Gastrocnemius medialis (tissue), 4 donors: ENCODE results near the gene LRRC28. TPM values are rescaled to one million over a fixed set of nuclear protein-coding genes. Genes with fewer than 3 reads are reported as not detected.

ENCODE experiments used
- ATAC-seq, 2 donors: fragments of 150-250 bp; one replicate each; pipeline ENCODE4 v1.9.1; 2016
- DNase-seq, 2 donors: peaks; one replicate each; pipeline ENCODE4 v3.0.0-alpha.2; 2019
- H3K27ac ChIP-seq, 4 donors: fragments of 200-600 bp; sonication (generic); 1 replicate in 1 of 4; 2 replicates in 3 of 4; pipeline ENCODE4 v1.5.1; 2016 to 2018; ENCODE audit warnings: mild to moderate bottlenecking in 2 of 4, moderate library complexity in 1 of 4
- H3K27me3 ChIP-seq, 3 donors: fragments of 200-600 bp; sonication (generic) in 2 of 3; 1 replicate in 1 of 3; 2 replicates in 2 of 3; pipeline versions ENCODE4 v1.5.1 to v1.6.0; 2016 to 2019; ENCODE audit warnings: mild to moderate bottlenecking in 1 of 3, moderate library complexity in 1 of 3
- H3K36me3 ChIP-seq, 2 donors: fragments of 200-600 bp; sonication (generic) in 1 of 2; one replicate each; pipeline ENCODE4 v1.5.1; 2017 to 2018
- H3K4me1 ChIP-seq, 2 donors: fragments of 200-600 bp; sonication (generic) in 1 of 2; one replicate each; pipeline ENCODE4 v1.5.1; 2016 to 2017; ENCODE audit warnings: mild to moderate bottlenecking in 2 of 2
- H3K4me3 ChIP-seq, 4 donors: fragments of 200-600 bp; sonication (generic) in 3 of 4; 1 replicate in 1 of 4; 2 replicates in 3 of 4; pipeline ENCODE4 v1.5.1; 2016 to 2019; ENCODE audit warnings: mild to moderate bottlenecking in 2 of 4
- H3K9me3 ChIP-seq, 3 donors: fragments of 200-600 bp; sonication (generic) in 2 of 3; 1 replicate in 1 of 3; 2 replicates in 2 of 3; pipeline ENCODE4 v1.5.1; 2016 to 2019
- POLR2A ChIP-seq, 2 donors: fragments of 450-650 bp; IDR thresholded peaks; one replicate each; pipeline ENCODE4 v1.6.1; 2017; ENCODE audit warnings: antibody characterized with exemption in 2 of 2, mild to moderate bottlenecking in 2 of 2, moderate library complexity in 2 of 2
- in situ Hi-C, 4 donors: fragments of 200-750 bp; cut with MboI; loops; one replicate each; pipeline versions ENCODE4 v1.15.0 to v1.8.0; 2017; ENCODE audit warnings: low sequenced_read_pairs in 4 of 4
- intact Hi-C: fragments of 100-400 bp; cut with DNase I; formaldehyde crosslinking; loops from one replicate; pipeline ENCODE4 v1.15.1; 2023; ENCODE audit warnings: low total_unique reads
- total RNA-seq, 4 donors: library from RNA; depleted of rRNA; stranded (reverse); fragments of >200 nt; gene quantifications; one replicate each; pipeline versions ENCODE4 v1.1.0 to v1.2.3, GENCODE V29; 2016
- TF ChIP-seq, protein P1 (sequence below), 5 experiments: fragments of 450-650 bp in 3 of 5; fragments of 200-600 bp in 2 of 5; sonication (generic) in 2 of 5; IDR thresholded peaks in 4 of 5; conservative IDR thresholded peaks in 1 of 5; 1 replicate in 4 of 5; 2 replicates in 1 of 5; pipeline ENCODE4 v1.5.1; 2016 to 2019; ENCODE audit warnings: antibody characterized with exemption in 5 of 5, mild to moderate bottlenecking in 3 of 5, moderate library complexity in 3 of 5

LRRC28 gene
- total RNA-seq, 4 donors from 2014 or later = 22.0 to 48.5 (median 36.9) TPM

DNA sequence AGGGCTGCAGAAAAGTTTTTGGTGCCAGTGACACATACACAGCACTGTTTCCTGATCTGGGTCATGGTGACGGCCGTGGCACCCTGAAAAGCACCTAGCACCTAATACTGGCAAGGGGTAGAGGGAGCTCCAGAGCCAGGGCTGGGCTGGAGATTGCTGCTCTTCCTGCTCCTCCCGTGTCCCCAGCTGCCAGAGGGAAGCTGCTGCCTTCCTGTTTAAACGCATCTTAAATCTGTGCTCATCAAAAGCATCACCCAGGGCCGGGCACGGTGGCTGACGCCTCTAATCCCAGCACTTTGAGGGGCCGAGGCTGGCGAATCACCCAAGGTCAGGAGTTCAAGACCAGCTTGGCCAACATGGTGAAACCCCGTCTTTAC lies 157.8 kb downstream of the LRRC28 start:
- ATAC-seq = peak; percentile 74 to 91
- H3K36me3 ChIP-seq = no peaks in the 10 kb centered on the region
- peaks cover 13 to 15% of the 10 kb centered on the region in 2 donors for H3K4me1 ChIP-seq
- TF ChIP-seq, protein P1, sequence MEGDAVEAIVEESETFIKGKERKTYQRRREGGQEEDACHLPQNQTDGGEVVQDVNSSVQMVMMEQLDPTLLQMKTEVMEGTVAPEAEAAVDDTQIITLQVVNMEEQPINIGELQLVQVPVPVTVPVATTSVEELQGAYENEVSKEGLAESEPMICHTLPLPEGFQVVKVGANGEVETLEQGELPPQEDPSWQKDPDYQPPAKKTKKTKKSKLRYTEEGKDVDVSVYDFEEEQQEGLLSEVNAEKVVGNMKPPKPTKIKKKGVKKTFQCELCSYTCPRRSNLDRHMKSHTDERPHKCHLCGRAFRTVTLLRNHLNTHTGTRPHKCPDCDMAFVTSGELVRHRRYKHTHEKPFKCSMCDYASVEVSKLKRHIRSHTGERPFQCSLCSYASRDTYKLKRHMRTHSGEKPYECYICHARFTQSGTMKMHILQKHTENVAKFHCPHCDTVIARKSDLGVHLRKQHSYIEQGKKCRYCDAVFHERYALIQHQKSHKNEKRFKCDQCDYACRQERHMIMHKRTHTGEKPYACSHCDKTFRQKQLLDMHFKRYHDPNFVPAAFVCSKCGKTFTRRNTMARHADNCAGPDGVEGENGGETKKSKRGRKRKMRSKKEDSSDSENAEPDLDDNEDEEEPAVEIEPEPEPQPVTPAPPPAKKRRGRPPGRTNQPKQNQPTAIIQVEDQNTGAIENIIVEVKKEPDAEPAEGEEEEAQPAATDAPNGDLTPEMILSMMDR (IDR thresholded peaks at IDR 0.05 in 4 of 5, conservative IDR thresholded peaks at IDR 0.05 in 1 of 5) = peak; percentile 36 to 76 (median 60)
- TF ChIP-seq POLR2A (IDR thresholded peaks at IDR 0.05) = no peak
- no peaks in the 10 kb centered on the region for H3K9me3 ChIP-seq
- peak overlapping the region in 3 of 4 donors; percentile 4 to 37 (median 32) for H3K27ac ChIP-seq
- intact Hi-C loops = loop anchor here (1.0 to 10.0 kb wide), 3 partner anchors 124 to 348 kb away; no protein-coding TSS in a partner anchor
- in situ Hi-C loops = loop anchor here in 3 of 4 donors (5.0 to 25.0 kb wide), 2 partner anchors 293 to 303 kb away; no protein-coding TSS in a partner anchor
- H3K27me3 ChIP-seq = no peaks in the 10 kb centered on the region
- no peak overlapping the region for H3K4me3 ChIP-seq
- DNase-seq = peak; percentile 54 to 67

DNA sequence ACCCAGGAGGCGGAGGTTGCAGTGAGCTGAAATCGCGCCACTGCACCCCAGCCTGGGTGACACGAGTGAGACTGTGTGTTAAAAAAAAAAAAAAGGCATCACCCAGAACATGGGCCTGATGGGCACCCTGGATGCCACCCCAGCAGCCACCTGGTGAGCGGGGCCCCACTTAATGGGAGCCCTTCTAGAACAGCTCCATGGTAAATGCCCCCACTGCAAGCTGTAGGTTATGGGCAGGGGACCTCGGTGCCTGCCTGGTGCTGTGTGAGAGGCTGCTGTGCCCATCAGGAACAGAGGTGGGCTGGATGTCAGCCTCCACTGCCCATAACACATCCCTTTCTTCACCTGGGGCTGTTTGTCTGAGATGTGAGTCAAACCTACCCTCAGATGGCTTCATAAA lies 158.3 kb downstream of the LRRC28 start:
- in situ Hi-C loops (loop anchor here in 3 of 4 donors (5.0 to 25.0 kb wide), 2 partner anchors 293 to 303 kb away; no protein-coding TSS in a partner anchor), intact Hi-C loops (loop anchor here (1.0 to 10.0 kb wide), 3 partner anchors 125 to 347 kb away; no protein-coding TSS in a partner anchor)
- Histone ChIP-seq H3K27me3 (no peaks in the 10 kb centered on the region), H3K27ac (no peak overlapping the region), H3K4me1 (peaks cover 13 to 15% of the 10 kb centered on the region in 2 donors), H3K4me3 (no peak overlapping the region), H3K36me3 (no peaks in the 10 kb centered on the region), H3K9me3 (no peaks in the 10 kb centered on the region)
- no peak for TF ChIP-seq POLR2A (IDR thresholded peaks at IDR 0.05)
- TF ChIP-seq, protein P1 (IDR thresholded peaks at IDR 0.05 in 4 of 5, conservative IDR thresholded peaks at IDR 0.05 in 1 of 5) = no peak
- ATAC-seq (no peak), DNase-seq (no peak)

DNA sequence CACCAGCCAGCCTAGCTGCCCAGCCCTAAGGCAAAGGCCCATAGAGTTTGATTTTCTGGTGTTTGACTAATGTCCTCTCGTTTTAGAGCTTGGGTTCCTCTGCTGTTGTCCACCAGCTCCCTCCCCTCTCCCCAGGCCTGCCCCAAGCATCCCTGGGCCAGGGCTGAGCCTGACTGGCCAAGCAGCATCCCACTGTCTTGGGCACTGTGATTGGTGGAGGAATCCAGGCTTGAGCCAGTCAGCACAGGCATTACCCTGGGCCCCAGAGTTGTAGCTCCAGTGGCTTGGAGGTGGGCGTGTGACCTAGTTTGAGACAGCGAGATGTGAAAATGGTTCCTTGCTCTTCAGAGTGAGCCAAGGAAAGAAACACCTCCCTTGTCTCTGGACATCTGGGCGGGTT lies 159.2 kb downstream of the LRRC28 start:
- H3K27ac ChIP-seq = no peak overlapping the region
- in situ Hi-C loops (loop anchor here in 2 of 4 donors (25.0 kb wide), 1 partner anchor 302 kb away; no protein-coding TSS in a partner anchor), intact Hi-C loops (no loop called here)
- TF ChIP-seq, protein P1 (IDR thresholded peaks at IDR 0.05 in 4 of 5, conservative IDR thresholded peaks at IDR 0.05 in 1 of 5) = no peak
- no peak for TF ChIP-seq POLR2A (IDR thresholded peaks at IDR 0.05)
- ATAC-seq (no peak), DNase-seq (no peak)
- H3K36me3 ChIP-seq = no peaks in the 10 kb centered on the region
- no peaks in the 10 kb centered on the region for H3K27me3 ChIP-seq
- H3K4me3 ChIP-seq = no peak overlapping the region
- peaks cover 13 to 15% of the 10 kb centered on the region in 2 donors for H3K4me1 ChIP-seq
- no peaks in the 10 kb centered on the region for H3K9me3 ChIP-seq

DNA sequence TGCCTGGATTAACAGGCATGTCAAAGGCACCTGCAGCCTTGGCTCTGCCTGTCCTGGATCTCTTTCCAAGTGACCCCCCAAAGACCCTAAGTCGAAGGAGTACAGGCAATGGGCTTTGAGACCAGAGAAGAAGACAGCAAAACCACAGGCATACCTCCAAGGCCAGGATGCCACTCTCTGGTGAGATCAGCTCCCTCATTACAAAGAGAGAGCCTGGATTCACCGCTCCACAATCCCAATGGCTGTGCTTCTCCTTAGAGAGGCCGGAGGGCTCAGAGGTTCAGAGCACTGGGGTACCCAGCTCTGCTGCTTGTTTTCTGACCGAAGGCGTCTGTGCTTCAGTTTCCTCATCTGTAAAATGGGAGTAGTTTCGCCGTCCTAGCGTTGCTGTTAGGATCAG lies 160.0 kb downstream of the LRRC28 start:
- intact Hi-C loops = no loop called here
- DNase-seq = no peak
- H3K4me1 ChIP-seq = peaks cover 13 to 15% of the 10 kb centered on the region in 2 donors
- H3K27me3 ChIP-seq = no peaks in the 10 kb centered on the region
- no peak overlapping the region for H3K27ac ChIP-seq
- H3K36me3 ChIP-seq = no peaks in the 10 kb centered on the region
- TF ChIP-seq, protein P1 (IDR thresholded peaks at IDR 0.05 in 4 of 5, conservative IDR thresholded peaks at IDR 0.05 in 1 of 5) = no peak
- no peak for TF ChIP-seq POLR2A (IDR thresholded peaks at IDR 0.05)
- no peak overlapping the region for H3K4me3 ChIP-seq
- in situ Hi-C loops = loop anchor here in 2 of 4 donors (25.0 kb wide), 1 partner anchor 301 kb away; no protein-coding TSS in a partner anchor
- ATAC-seq = no peak
- H3K9me3 ChIP-seq = no peaks in the 10 kb centered on the region
